Right cardiac atrium (tissue), 5 donors: ENCODE results near the gene FPGS. TPM values are rescaled to one million over a fixed set of nuclear protein-coding genes. Genes with fewer than 3 reads are reported as not detected.
A peak's percentile ranks its signal among the peaks of the same experiment; 100 is the strongest.
"Not testable (repeated sequence)": the region's sequence is repeated elsewhere in the genome, so short reads cannot be mapped to it uniquely, and the experiment has no call there.

Source experiments
- ATAC-seq, 2 donors: fragments of 200-7000 bp; cut with Tn5 transposase; one replicate each; pipeline versions ENCODE4 v1.8.0 to v1.9.1; 2020; ENCODE audit warnings: moderate library complexity in 2 of 2, mild to moderate bottlenecking in 1 of 2
- DNase-seq, 3 donors: peaks; one replicate each; pipeline ENCODE4 v3.0.0-alpha.2; 2020
- H3K27ac ChIP-seq: one replicate; pipeline ENCODE4 v1.5.1; 2013; ENCODE audit warnings: mild to moderate bottlenecking, low read length, control low read depth, moderate library complexity
- H3K27me3 ChIP-seq: one replicate; pipeline ENCODE4 v1.6.1; 2013; ENCODE audit not compliant: control insufficient read depth, insufficient read depth
- H3K4me1 ChIP-seq: one replicate; pipeline ENCODE4 v1.6.1; 2013; ENCODE audit warnings: low read length; ENCODE audit not compliant: control insufficient read depth, insufficient read depth
- H3K4me3 ChIP-seq: one replicate; pipeline ENCODE4 v1.5.1; 2013; ENCODE audit warnings: low read length, control low read depth
- H3K9me3 ChIP-seq: one replicate; pipeline ENCODE4 v1.6.1; 2013; ENCODE audit warnings: low read length; ENCODE audit not compliant: control insufficient read depth
- WGBS: extraction: QIAGEN DNeasy Blood & Tissue Kit; methylation state at CpG from one replicate; pipeline ENCODE4 v1.1.7; 2013; 5-methylcytosine and 5-hydroxymethylcytosine counted together
- intact Hi-C, 4 donors: fragments of 100-400 bp; cut with DNase I; formaldehyde crosslinking; loops; one replicate each; pipeline versions ENCODE4 v1.11.0 to v1.14.0; 2022 to 2023
- polyA plus RNA-seq: library from polyadenylated mRNA; stranded (reverse); fragments of 200-250 nt; gene quantifications from one replicate; pipeline ENCODE4 v1.2.3, GENCODE V29; 2013
- total RNA-seq, 4 donors: library from RNA; stranded (reverse); fragmentation: NEBNext Ultra II Directional; extraction: Animal tissue kit (Norgen Biotek cat#: 25700); gene quantifications; one replicate each; pipeline ENCODE4 v1.2.1, GENCODE V29; 2021
- donor health status: healthy with polysubstance abuse.
- donor health status: DM: no; HTN: yes; CAD: no.
- donor health status: DM: no; HTN: no; CAD: no.
- donor health status: DM: no; HTN: yes; CAD: no; lungs with severe emphysema.
- donor health status: DM: yes; HTN: yes; CAD: no.

The FPGS gene
- total and polyA plus RNA-seq, 5 donors = 30.1 to 53.1 (median 40.0) TPM

DNA sequence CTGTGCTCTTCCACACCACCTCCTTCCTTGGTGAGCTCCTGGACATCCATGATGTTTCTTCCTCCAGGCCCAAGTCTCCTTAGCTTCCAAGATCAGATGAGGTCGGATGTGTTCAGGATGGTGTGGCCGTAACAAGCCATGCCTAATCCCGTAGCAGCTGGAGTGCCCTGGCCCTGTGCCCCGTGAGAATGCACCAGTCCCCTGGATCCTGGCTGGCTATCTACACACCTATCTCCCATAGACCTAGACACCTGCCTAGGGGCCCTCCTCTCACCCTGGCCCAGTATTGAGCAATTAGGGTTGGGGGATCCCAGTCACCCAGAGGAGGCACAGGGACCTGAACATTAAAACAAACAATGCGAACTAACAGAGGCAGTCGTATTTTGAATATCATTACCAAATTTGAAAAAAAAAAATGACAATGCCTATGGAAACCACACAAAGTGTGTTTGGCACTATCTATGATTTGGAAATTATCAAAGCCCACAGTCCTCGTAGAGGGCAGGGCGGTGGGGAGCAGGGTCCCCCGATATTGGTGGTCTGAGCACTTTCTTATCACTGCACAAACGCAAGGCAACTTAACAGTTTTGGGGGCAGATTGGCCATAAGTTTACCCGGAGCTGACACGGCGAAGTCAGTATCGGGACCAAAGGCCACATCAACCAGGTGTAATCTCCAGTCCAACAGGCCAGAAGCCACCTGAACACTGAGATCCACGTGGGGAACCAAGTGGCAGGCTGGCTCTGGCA is 38.6 kb downstream of the FPGS start:
- WGBS = 59% methylated on average over 15 of the region's 15 CpGs
- ATAC-seq (no peak), DNase-seq (no peak)
- intact Hi-C loops = no loop called here
- Histone ChIP-seq H3K9me3 (no peaks in the 10 kb centered on the region), H3K4me3 (no peak overlapping the region), H3K27me3 (no peaks in the 10 kb centered on the region), H3K27ac (peak overlapping the region; percentile 37), H3K4me1 (peaks cover 35% of the 10 kb centered on the region)

DNA sequence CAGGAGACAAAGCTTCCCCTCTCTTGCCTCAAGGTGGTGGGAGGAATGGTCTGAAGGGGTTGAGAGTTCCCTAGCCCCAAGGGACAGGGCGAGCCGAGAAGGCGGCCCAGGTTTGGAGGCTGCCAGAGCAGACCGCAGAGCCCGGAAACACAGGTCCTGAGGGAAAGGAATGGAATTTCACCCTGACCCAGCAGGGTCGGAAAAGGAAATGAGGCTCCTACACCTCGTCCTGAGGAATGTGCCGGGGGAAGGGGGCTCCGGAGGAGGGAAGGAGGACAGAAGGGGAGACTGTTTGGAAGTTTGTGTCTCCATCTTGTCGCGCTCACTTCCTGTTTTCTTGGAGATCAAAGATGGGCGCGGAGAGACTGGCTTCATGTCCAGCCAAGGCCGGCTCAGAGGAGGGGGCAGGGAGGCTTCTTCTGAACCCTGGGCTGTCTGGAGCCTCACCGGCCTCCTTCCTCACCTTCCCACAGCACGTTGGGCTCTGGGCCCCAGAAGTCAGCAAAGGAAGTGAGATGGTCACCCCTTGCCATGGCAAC is 42.2 kb downstream of the FPGS start:
- peak overlapping the region; percentile 89 for H3K27ac ChIP-seq
- 36% methylated on average over 16 of the region's 16 CpGs for WGBS
- H3K27me3 ChIP-seq = no peaks in the 10 kb centered on the region
- H3K9me3 ChIP-seq = no peaks in the 10 kb centered on the region
- intact Hi-C loops = no loop called here
- peak overlapping the region; percentile 2 for H3K4me3 ChIP-seq
- H3K4me1 ChIP-seq = peaks cover 17% of the 10 kb centered on the region
- ATAC-seq (peak; percentile 44 to 59), DNase-seq (peak; percentile 72 to 84 (median 83))

DNA sequence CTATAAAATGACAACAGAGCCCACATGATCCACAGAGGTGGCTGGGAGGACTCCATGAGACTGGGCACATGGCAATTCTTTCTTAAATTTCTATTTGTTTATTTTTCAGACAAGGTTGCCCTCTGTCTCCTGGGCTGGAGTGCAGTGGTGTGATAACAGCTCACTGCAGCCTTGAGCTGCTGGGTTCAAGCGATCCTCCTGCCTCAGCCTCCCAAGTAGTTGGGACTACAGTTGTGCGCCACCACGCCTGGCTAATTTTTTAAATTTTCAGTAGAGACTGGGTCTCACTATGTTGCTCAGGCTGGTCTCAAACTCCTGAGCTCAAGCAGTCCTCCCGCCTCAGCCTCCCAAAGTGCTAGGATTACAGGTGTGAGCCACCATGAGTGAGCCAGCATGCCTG is 42.9 kb downstream of the FPGS start:
- H3K9me3 ChIP-seq, DNase-seq, ATAC-seq, H3K27me3 ChIP-seq, intact Hi-C loops: not testable (repeated sequence)
- 78% methylated on average over 4 of the region's 4 CpGs for WGBS
- peak overlapping the region; percentile 2 for H3K4me3 ChIP-seq
- H3K4me1 ChIP-seq = peaks cover 17% of the 10 kb centered on the region
- peak overlapping the region; percentile 89 for H3K27ac ChIP-seq

DNA sequence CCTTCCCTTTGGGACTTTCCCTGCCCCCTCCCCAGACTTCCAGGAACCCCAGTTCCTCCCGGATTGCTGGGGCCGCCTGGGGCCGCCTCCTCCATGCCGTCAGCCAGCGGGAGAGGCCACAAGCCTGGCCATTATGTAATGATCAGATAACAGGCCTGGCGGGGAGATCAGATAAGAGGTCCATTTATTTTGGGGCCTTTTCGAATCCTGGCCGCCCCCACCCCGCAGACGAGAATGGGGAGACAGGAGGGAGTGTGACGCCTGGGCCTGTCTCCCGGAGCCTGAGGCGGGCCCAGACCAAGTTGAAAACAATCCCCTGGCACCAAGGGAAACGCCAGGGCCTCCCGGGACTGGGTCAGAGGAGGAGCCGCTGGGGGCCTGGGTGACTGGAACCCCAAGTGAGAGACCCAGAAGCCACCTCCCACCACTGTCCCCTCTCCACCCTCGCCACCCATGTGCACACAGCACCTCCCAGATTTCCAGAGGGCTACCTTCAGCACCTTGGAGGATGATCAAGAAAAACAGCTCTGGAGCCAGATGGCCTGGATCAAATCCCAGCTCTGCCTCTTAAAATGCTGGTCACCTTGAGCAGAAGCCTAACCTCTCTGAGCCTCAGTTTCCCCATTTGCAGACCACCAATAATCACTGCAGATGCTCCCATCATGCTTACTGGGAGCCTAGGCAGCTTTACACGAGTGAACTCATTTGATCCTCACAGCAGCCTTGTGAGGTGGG is 43.9 kb downstream of the FPGS start:
- intact Hi-C loops = no loop called here
- H3K4me1 ChIP-seq = peaks cover 11% of the 10 kb centered on the region
- H3K4me3 ChIP-seq = peak overlapping the region; percentile 51
- H3K27me3 ChIP-seq = no peaks in the 10 kb centered on the region
- ATAC-seq (peak; percentile 66), DNase-seq (peak; percentile 80 to 88 (median 87))
- WGBS = 35% methylated on average over 18 of the region's 18 CpGs
- H3K9me3 ChIP-seq = no peaks in the 10 kb centered on the region
- H3K27ac ChIP-seq = peak overlapping the region; percentile 89

DNA sequence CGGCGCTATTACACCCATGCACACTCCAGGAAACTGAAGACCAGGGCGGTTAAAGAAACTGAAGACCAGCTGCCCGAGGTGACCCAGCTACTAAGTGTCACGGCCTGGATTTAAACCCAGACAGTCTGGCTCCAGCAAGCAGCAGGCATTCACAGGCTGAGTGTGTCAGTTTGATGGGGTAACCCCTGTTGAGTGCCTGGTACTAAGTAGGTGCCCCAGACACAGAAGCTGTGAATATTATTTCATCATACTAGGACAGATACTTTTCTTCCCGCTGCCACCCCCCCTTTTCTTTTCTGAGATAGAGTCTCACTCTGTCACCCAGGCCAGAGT is 44.5 kb downstream of the FPGS start:
- Histone ChIP-seq H3K27me3 (no peaks in the 10 kb centered on the region), H3K27ac (peak overlapping the region; percentile 89), H3K4me1 (peaks cover 10% of the 10 kb centered on the region), H3K4me3 (peak overlapping the region; percentile 51), H3K9me3 (no peaks in the 10 kb centered on the region)
- intact Hi-C loops = no loop called here
- ATAC-seq = peak; percentile 38 to 43
- DNase-seq = peak in 2 of 3 donors; percentile 60 to 83
- 28% methylated on average over 6 of the region's 6 CpGs for WGBS

DNA sequence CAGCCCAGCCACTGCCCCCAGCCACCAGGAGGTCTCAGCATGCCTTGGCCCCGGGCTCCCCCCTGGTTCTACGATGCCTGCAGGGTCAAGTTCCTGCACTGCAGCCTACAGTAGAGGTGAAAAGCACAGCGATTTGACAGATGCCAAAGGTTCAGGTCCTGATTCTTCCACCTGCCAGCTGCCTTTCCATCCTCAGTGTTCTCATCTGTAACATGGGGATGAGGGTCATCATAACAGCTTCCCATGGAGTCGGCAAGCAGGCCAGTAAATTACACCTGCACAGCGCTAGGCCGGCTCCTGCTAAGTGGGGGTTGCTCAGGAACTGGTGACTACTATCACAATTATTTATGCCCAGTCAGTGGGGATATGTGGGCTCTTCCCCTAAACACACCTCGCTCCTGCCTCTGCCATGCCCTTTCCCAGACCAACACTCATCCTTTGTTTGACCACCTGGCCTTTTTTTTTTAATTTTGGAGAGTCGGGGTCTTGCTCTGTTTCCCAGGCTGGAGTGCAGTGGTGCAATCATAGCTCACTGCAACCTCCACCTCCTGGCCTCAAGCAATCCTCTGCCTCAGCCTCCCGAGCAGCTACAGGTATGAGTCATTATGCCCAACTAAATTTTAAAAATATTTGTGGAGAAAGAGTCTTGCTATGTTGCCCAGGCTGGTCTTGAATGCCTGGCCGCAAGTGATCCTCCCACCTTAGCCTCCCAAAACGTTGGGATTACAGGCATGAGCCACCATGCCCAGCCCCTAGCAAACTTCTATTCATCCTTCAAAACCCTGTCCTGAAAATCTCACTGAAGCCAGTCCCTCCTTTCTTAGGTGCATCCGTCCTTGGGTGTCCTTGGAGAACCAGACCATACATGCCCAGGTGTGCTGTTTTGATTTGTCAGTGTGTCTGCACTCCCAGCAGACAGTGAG is 45.4 kb downstream of the FPGS start:
- H3K4me1 ChIP-seq = peaks cover 10% of the 10 kb centered on the region
- H3K27me3 ChIP-seq = no peaks in the 10 kb centered on the region
- ATAC-seq = no peak
- 63% methylated on average over 12 of the region's 12 CpGs for WGBS
- H3K9me3 ChIP-seq = no peaks in the 10 kb centered on the region
- peak overlapping the region; percentile 70 for H3K4me3 ChIP-seq
- H3K27ac ChIP-seq = peak overlapping the region; percentile 89
- intact Hi-C loops = no loop called here
- no peak for DNase-seq

DNA sequence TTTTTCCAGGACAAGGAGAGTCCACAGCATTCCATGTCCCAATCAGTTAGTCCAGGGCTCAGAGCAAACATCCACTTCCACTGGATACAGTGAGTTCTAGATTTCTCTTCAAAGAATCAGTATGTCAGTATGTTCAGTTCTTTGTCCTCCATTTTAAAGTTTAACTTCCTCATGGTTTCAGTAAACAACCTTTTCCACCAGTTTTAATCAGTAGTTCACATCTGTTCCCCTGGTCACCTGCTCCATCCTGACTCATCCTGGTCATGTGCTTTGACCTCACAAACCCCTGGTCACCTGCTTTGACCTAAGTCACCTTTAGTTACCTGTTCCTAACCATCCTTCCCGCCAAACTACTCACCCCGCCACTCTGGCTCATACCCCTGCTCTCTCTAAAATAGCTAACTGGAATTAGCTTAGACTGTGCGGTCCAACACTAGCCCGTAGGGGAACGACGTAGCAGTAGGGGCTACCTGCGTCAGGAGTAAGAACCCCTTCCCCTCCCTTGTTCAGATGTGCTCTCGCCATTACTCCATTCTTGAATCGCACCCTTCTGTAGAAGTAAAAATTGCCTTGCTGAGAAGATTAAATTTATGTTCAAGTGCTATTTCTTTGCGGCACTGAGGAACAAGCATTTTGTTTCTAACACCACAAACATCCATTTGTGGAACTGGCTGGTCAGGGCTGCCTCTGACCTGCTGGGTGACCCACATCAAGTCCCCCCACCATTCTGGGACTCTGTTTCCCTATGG is 46.2 kb downstream of the FPGS start:
- no peaks in the 10 kb centered on the region for H3K27me3 ChIP-seq
- no peak for ATAC-seq
- DNase-seq = no peak
- no peaks in the 10 kb centered on the region for H3K9me3 ChIP-seq
- H3K4me1 ChIP-seq = peaks cover 10% of the 10 kb centered on the region
- intact Hi-C loops = no loop called here
- WGBS = 72% methylated on average over 10 of the region's 10 CpGs
- peak overlapping the region; percentile 89 for H3K27ac ChIP-seq
- H3K4me3 ChIP-seq = peak overlapping the region; percentile 70

DNA sequence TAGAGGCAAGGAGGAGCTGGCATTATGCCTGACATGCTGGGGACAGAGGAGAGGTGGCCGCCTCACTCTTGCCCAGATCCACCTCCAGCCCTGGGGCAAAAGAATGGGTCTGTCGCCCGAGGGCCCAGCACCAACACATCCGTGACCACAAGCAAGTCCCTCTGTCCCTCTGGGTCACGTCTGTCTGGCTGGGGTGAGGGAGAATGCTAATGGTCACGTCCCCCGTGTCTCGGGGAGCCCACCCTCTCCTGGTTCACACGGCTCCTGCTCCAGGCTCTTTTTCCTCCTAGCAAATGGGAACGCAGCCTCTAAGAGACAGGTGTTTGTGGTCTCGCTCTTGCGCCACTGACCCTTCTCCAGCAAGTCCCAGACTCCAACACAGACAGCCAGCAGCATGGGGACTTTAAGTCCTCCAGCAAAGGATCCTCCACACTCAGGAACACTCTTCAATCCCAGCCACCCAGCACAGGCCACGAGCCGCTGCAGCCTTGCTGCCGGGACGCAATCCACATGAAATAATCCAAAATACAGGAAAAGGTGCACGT is 47.7 kb downstream of the FPGS start:
- Histone ChIP-seq H3K27me3 (no peaks in the 10 kb centered on the region), H3K27ac (peak overlapping the region; percentile 89), H3K9me3 (no peaks in the 10 kb centered on the region), H3K4me1 (peaks cover 4% of the 10 kb centered on the region), H3K4me3 (peak overlapping the region; percentile 70)
- 56% methylated on average over 17 of the region's 17 CpGs for WGBS
- intact Hi-C loops = no loop called here
- DNase-seq (no peak), ATAC-seq (no peak)

DNA sequence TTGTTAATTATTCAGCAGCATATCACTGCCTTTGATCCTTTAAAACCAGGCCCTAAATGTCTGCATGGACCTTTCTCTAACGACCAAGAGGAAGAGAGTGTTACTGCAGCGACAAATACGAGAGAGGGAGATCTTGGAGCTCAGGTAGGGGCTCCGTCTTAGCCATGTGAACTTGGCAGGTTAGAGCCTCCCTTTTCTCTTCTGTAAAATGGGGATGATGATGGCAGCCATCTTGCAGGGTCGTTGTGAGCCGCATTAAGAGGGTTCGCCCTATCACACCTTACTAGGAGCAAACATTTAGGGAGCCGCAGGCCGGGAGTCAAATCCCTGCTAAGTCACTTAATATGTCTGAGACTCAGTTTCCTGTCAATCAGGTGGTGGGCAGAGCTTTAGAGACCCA is 50.1 kb downstream of the FPGS start:
- intact Hi-C loops = no loop called here

More for the DNA sequence above, 50.1 kb downstream of the FPGS start:
- peak overlapping the region; percentile 91 for H3K27ac ChIP-seq
- H3K9me3 ChIP-seq = no peaks in the 10 kb centered on the region
- DNase-seq (no peak), ATAC-seq (no peak)
- H3K4me3 ChIP-seq = peak overlapping the region; percentile 70
- no peaks in the 10 kb centered on the region for H3K27me3 ChIP-seq
- peaks cover 15% of the 10 kb centered on the region for H3K4me1 ChIP-seq
- WGBS = 46% methylated on average over 9 of the region's 9 CpGs
